Endothelial cell of umbilical vein (primary cell): ENCODE results near the gene SEPTIN3.

Experiments used
- EZH2 ChIP-seq: IDR thresholded peaks from 2 replicates; pipeline ENCODE4 v1.6.1; 2012; ENCODE audit warnings: borderline replicate concordance, low read depth, mild to moderate bottlenecking, moderate library complexity, low read length, inconsistent platforms; ENCODE audit not compliant: severe bottlenecking
- FOS ChIP-seq: IDR thresholded peaks from 2 replicates; pipeline ENCODE4 v1.6.1; 2011; ENCODE audit warnings: mild to moderate bottlenecking, low read length, moderate library complexity, borderline replicate concordance; ENCODE audit not compliant: insufficient read depth
- JUN ChIP-seq: IDR thresholded peaks from 2 replicates; pipeline ENCODE4 v1.6.1; 2011; ENCODE audit warnings: borderline replicate concordance, low read depth; ENCODE audit not compliant: insufficient read length, insufficient read depth
- MYC ChIP-seq: IDR thresholded peaks from one replicate; pipeline ENCODE4 v1.6.1; 2011; ENCODE audit warnings: mild to moderate bottlenecking, low read depth, low read length
- POLR2A ChIP-seq: IDR thresholded peaks from 2 replicates; pipeline ENCODE4 v1.6.1; 2012; ENCODE audit warnings: low read depth, mild to moderate bottlenecking, control low read depth, low read length
- POLR2AphosphoS5 ChIP-seq: IDR thresholded peaks from 2 replicates; pipeline ENCODE4 v1.6.1; 2012; ENCODE audit warnings: low read depth, mild to moderate bottlenecking, control low read depth, low read length, moderate library complexity; ENCODE audit not compliant: insufficient read depth
- TF ChIP-seq, protein P1 (sequence below): IDR thresholded peaks from 2 replicates; pipeline ENCODE4 v1.6.1; 2011; ENCODE audit not compliant: insufficient read depth, insufficient read length
- TF ChIP-seq, protein P2 (sequence below), 2 donors: IDR thresholded peaks; 1 replicate in 1 of 2; 2 replicates in 1 of 2; pipeline ENCODE4 v1.5.1; 2011; ENCODE audit warnings: low read length in 2 of 2, mild to moderate bottlenecking in 2 of 2, moderate library complexity in 2 of 2, control low read depth in 1 of 2, inconsistent platforms in 1 of 2, low read depth in 1 of 2; ENCODE audit not compliant: insufficient read depth in 1 of 2; ENCODE audit errors: extremely low read depth in 1 of 2

DNA sequence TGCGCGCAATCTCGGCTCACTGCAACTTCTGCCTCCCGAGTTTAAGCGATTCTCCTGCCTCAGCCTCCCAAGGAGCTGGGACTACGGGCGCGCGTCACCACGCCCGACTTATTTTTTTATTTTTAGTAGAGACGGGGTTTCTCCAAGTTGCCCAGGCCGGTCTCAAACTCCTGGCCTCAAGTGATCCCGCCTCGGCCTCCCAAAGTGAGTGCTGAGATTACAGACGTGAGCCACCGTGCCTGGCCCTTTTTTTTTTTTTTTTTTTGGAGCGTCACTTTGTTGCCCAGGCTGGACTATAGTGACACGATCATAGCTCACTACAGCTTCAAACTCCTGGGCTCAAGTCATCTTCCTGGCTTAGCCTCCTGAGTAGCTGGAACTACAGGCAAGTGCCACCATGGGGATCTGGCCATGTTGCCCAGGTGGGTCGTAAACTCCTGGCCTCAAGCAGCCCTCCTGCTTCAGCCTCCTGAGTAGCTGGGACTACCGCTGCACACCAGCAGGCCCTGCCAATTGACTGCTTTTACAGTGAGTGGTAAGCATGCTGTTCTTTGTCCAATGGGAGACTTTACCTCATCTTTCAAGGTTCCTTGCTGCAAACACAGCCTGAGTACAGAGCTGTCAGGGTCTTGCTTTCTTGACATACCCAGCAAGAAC is 21.7 kb upstream of the SEPTIN3 start:
- TF ChIP-seq POLR2A (no peak), EZH2 (no peak), POLR2AphosphoS5 (no peak), JUN (no peak), MYC (no peak), FOS (no peak)
- TF ChIP-seq, protein P1, sequence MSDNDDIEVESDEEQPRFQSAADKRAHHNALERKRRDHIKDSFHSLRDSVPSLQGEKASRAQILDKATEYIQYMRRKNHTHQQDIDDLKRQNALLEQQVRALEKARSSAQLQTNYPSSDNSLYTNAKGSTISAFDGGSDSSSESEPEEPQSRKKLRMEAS = no peak
- TF ChIP-seq, protein P2, sequence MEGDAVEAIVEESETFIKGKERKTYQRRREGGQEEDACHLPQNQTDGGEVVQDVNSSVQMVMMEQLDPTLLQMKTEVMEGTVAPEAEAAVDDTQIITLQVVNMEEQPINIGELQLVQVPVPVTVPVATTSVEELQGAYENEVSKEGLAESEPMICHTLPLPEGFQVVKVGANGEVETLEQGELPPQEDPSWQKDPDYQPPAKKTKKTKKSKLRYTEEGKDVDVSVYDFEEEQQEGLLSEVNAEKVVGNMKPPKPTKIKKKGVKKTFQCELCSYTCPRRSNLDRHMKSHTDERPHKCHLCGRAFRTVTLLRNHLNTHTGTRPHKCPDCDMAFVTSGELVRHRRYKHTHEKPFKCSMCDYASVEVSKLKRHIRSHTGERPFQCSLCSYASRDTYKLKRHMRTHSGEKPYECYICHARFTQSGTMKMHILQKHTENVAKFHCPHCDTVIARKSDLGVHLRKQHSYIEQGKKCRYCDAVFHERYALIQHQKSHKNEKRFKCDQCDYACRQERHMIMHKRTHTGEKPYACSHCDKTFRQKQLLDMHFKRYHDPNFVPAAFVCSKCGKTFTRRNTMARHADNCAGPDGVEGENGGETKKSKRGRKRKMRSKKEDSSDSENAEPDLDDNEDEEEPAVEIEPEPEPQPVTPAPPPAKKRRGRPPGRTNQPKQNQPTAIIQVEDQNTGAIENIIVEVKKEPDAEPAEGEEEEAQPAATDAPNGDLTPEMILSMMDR (IDR thresholded peaks at IDR 0.05; ENCODE audit: extremely low read depth in 1 of 2, insufficient read depth in 1 of 2, low read depth in 1 of 2, low read length in 2 of 2) = no peak
